GM12878 (cell line): ENCODE data around the gene GPR107. TPM values are rescaled to one million over a fixed set of nuclear protein-coding genes. Genes with fewer than 3 reads are reported as not detected.

Experiments
- ATAC-seq: fragments of 200-7000 bp; cut with Tn5 transposase; 3 replicates; pipeline ENCODE4 v1.9.1; 2020; ENCODE audit warnings: mild to moderate bottlenecking, moderate library complexity
- BruUV-seq: library from RNA; stranded (reverse); fragments of 400-500 nt; replicated peaks from 2 replicates; lab custom pipeline; 2021; lab: Mats Ljungman, UMichigan
- CTCF ChIA-PET: fragments of 300-600 bp; sonication (Branson Sonifier 250); formaldehyde crosslinking; extraction: SDS; loops from one replicate; lab custom pipeline; 2021; ENCODE audit warnings: inconsistent platforms; lab: Yijun Ruan, JAX
- POLR2A ChIA-PET: fragments of 350-600 bp; formaldehyde crosslinking; extraction: SDS; loops from one replicate; lab custom pipeline; 2021; ENCODE audit warnings: inconsistent platforms; lab: Charles Lee
- RAD21 ChIA-PET: fragments of 300-600 bp; sonication (Branson Sonifier 250); formaldehyde crosslinking; loops from one replicate; lab custom pipeline; 2023; ENCODE audit warnings: antibody characterized with exemption; ENCODE audit not compliant: unreplicated experiment; lab: Charles Lee
- SMC1A ChIA-PET: fragments of 300-600 bp; sonication (Branson Sonifier 250); formaldehyde crosslinking; loops from one replicate; lab custom pipeline; 2023; ENCODE audit not compliant: unreplicated experiment, uncharacterized antibody; lab: Charles Lee
- DNase-seq: peaks from one replicate; pipeline ENCODE4 v3.0.0-alpha.2; 2011; ENCODE audit warnings: low read depth, low spot score
- FAIRE-seq: peaks from 3 replicates; lab custom pipeline; 2011; peaks lifted over from hg19 to GRCh38; lab: Jason Lieb, UNC
- H2AFZ ChIP-seq: 2 replicates; pipeline ENCODE4 v1.6.0; 2011; ENCODE audit warnings: low read depth, low read length, control low read depth; ENCODE audit not compliant: control insufficient read depth
- H3K27ac ChIP-seq: 2 replicates; pipeline ENCODE4 v1.5.1; 2011; ENCODE audit warnings: control low read depth; ENCODE audit not compliant: control insufficient read depth, insufficient read depth
- H3K27me3 ChIP-seq, 2 experiments: replicated peaks in 1 of 2; 2 replicates each; pipeline versions ENCODE4 v1.6.0 to v1.6.1; 2011; ENCODE audit warnings: low read length in 1 of 2; ENCODE audit not compliant: control insufficient read depth in 2 of 2, insufficient read depth in 2 of 2
- H3K36me3 ChIP-seq, 2 experiments: 2 replicates each; pipeline ENCODE4 v1.5.1; 2011; ENCODE audit warnings: low read length in 1 of 2; ENCODE audit not compliant: control insufficient read depth in 2 of 2, insufficient read depth in 2 of 2
- H3K4me1 ChIP-seq: 2 replicates; pipeline ENCODE4 v1.6.1; 2011; ENCODE audit warnings: mild to moderate bottlenecking, low read length, moderate library complexity, mixed read lengths; ENCODE audit not compliant: control insufficient read depth, insufficient read depth
- H3K4me2 ChIP-seq: 2 replicates; pipeline ENCODE4 v1.6.0; 2011; ENCODE audit warnings: control low read depth; ENCODE audit not compliant: control insufficient read depth, insufficient read depth
- H3K4me3 ChIP-seq: fragments of 200-600 bp; sonication (generic); 2 replicates; pipeline ENCODE4 v1.5.1; 2016
- H3K79me2 ChIP-seq: 2 replicates; pipeline ENCODE4 v1.6.0; 2011; ENCODE audit warnings: low read length; ENCODE audit not compliant: control insufficient read depth, insufficient read depth
- H3K9ac ChIP-seq: 2 replicates; pipeline ENCODE4 v1.8.0; 2011; ENCODE audit warnings: low read length, control low read depth, mixed read lengths; ENCODE audit not compliant: control insufficient read depth, insufficient read depth
- H3K9me3 ChIP-seq: replicated peaks from 3 replicates; pipeline ENCODE4 v1.5.1; 2011; ENCODE audit warnings: mild to moderate bottlenecking, low read length; ENCODE audit not compliant: control insufficient read depth, insufficient read depth
- H4K20me1 ChIP-seq: 2 replicates; pipeline ENCODE4 v1.6.0; 2011; ENCODE audit not compliant: control insufficient read depth, insufficient read depth
- ATF3 ChIP-seq: IDR thresholded peaks from 2 replicates; pipeline ENCODE4 v1.6.1; 2011; ENCODE audit warnings: low read depth, mild to moderate bottlenecking, low read length, moderate library complexity, borderline replicate concordance; ENCODE audit errors: extremely low read depth
- BCL11A ChIP-seq: IDR thresholded peaks from 2 replicates; pipeline ENCODE4 v1.6.1; 2011; ENCODE audit warnings: low read depth, low read length
- BRCA1 ChIP-seq: IDR thresholded peaks from 2 replicates; pipeline ENCODE4 v1.6.1; 2011; ENCODE audit warnings: low read depth, low read length, improper control_type of control experiment
- CBFB ChIP-seq: IDR thresholded peaks from 2 replicates; pipeline ENCODE4 v1.6.1; 2016; ENCODE audit warnings: antibody characterized with exemption, low read depth
- CHD4 ChIP-seq: fragments of 200-600 bp; sonication (generic); IDR thresholded peaks from 2 replicates; pipeline ENCODE4 v1.6.1; 2016; ENCODE audit warnings: mild to moderate bottlenecking
- DPF2 ChIP-seq: fragments of 450-650 bp; IDR thresholded peaks from 2 replicates; pipeline ENCODE4 v1.6.1; 2017; ENCODE audit warnings: mild to moderate bottlenecking
- GABPA ChIP-seq: IDR thresholded peaks from 2 replicates; pipeline ENCODE4 v1.6.1; 2014; ENCODE audit warnings: antibody characterized with exemption, low read depth, mild to moderate bottlenecking, inconsistent platforms
- HDAC6 ChIP-seq: fragments of 200-600 bp; sonication (generic); IDR thresholded peaks from one replicate; pipeline ENCODE4 v1.8.0; 2017; ENCODE audit warnings: antibody characterized with exemption; ENCODE audit not compliant: unreplicated experiment
- IRF3 ChIP-seq: fragments of 450-650 bp; IDR thresholded peaks from 2 replicates; pipeline ENCODE4 v1.6.1; 2014; ENCODE audit warnings: mild to moderate bottlenecking
- MYB ChIP-seq: fragments of 150-350 bp; IDR thresholded peaks from 2 replicates; pipeline ENCODE4 v1.6.1; 2014; ENCODE audit warnings: mild to moderate bottlenecking, low read depth, low read length, borderline replicate concordance
- NBN ChIP-seq: fragments of 450-650 bp; IDR thresholded peaks from 2 replicates; pipeline ENCODE4 v1.6.1; 2016
- NFIC ChIP-seq: IDR thresholded peaks from 2 replicates; pipeline ENCODE4 v1.6.1; 2012; ENCODE audit warnings: low read depth, mild to moderate bottlenecking, inconsistent platforms, low read length, moderate library complexity
- NR2C2 ChIP-seq: IDR thresholded peaks from 2 replicates; pipeline ENCODE4 v1.6.1; 2011; ENCODE audit warnings: borderline replicate concordance, low read depth; ENCODE audit not compliant: control insufficient read depth, insufficient read length
- POLR2AphosphoS2 ChIP-seq: IDR thresholded peaks from 2 replicates; pipeline ENCODE4 v1.6.1; 2011; ENCODE audit warnings: low read depth, mild to moderate bottlenecking, low read length, improper control_type of control experiment, moderate library complexity
- RFX5 ChIP-seq: IDR thresholded peaks from 2 replicates; pipeline ENCODE4 v1.6.1; 2011; ENCODE audit warnings: low read depth, low read length, improper control_type of control experiment
- TCF3 ChIP-seq: IDR thresholded peaks from 2 replicates; pipeline ENCODE4 v1.6.1; 2012; ENCODE audit warnings: low read depth, mild to moderate bottlenecking, low read length, borderline replicate concordance; ENCODE audit not compliant: insufficient read depth
- YBX1 ChIP-seq: fragments of 450-650 bp; IDR thresholded peaks from 2 replicates; pipeline ENCODE4 v1.6.1; 2016; ENCODE audit warnings: antibody characterized with exemption
- ZNF217 ChIP-seq: fragments of 450-650 bp; IDR thresholded peaks from 2 replicates; pipeline ENCODE4 v1.6.1; 2017; ENCODE audit warnings: antibody characterized with exemption, mild to moderate bottlenecking
- ZNF592 ChIP-seq: fragments of 450-650 bp; IDR thresholded peaks from 2 replicates; pipeline ENCODE4 v1.6.1; 2017; ENCODE audit warnings: mild to moderate bottlenecking, moderate library complexity
- ZNF622 ChIP-seq: fragments of 450-650 bp; IDR thresholded peaks from 2 replicates; pipeline ENCODE4 v1.6.1; 2017; ENCODE audit warnings: mild to moderate bottlenecking, inconsistent platforms
- WGBS: methylation state at CpG from one replicate; pipeline ENCODE4 v1.1.6; 2016; ENCODE audit warnings: low lambda C conversion rate; ENCODE audit not compliant: insufficient replicate concordance, insufficient coverage; ENCODE audit errors: missing lambda C conversion rate; 5-methylcytosine and 5-hydroxymethylcytosine counted together
- in situ Hi-C: fragments of 300-500 bp; cut with MboI; formaldehyde crosslinking; loops from 9 replicates; pipeline ENCODE4 v1.14.3; 2018; ENCODE audit warnings: mixed read lengths
- intact Hi-C: fragments of 100-400 bp; cut with micrococcal nuclease; formaldehyde crosslinking; loops from one replicate; pipeline ENCODE4 v1.14.2; 2022; ENCODE audit not compliant: unreplicated experiment
- polyA plus RNA-seq, 11 experiments: library from polyadenylated mRNA; depleted of rRNA in 4 of 11; unstranded in 6 of 11; stranded (reverse) in 5 of 11; fragments of >200 nt; fragmentation: Nextera tagmentation in 4 of 11; fragmentation: Illumina TruSeq in 1 of 11; extraction: Ambion mirVana in 4 of 11; extraction: Trizol in 1 of 11; gene quantifications; 1 replicate in 1 of 11; 2 replicates in 10 of 11; pipeline versions ENCODE4 v1.2.1 to v1.2.3, GENCODE V29; 2011 to 2016; ENCODE audit warnings: inconsistent platforms in 2 of 11, missing spikeins in 2 of 11, low read depth in 1 of 11
- total RNA-seq, 4 experiments: library from RNA; depleted of rRNA in 3 of 4; stranded (reverse); fragments of >200 nt in 3 of 4; fragmentation: Illumina TruSeq in 1 of 4; extraction: Trizol in 1 of 4; gene quantifications; 2 replicates each; pipeline versions ENCODE4 v1.2.1 to v1.2.3, GENCODE V29; 2013 to 2021

GPR107 gene
- total and polyA plus RNA-seq, 10 of the 15 experiments (the other 5 are each of a cell fraction or from before 2014, with no cell fraction given), result 2.7 to 21.4 (median 10.6) TPM

- FAIRE-seq (no peak), DNase-seq (no peak), ATAC-seq (peak; percentile 5)
- Histone ChIP-seq H3K4me1 (peaks cover 87% of the 10 kb centered on the region), H3K9ac (peak overlapping the region; percentile 77), H4K20me1 (peaks cover 5% of the 10 kb centered on the region), H3K4me3 (peak overlapping the region; percentile 69), H2AFZ (no peak overlapping the region), H3K9me3 (no peaks in the 10 kb centered on the region), H3K27me3 (no peaks in the 10 kb centered on the region), H3K4me2 (peak overlapping the region; percentile 95), H3K27ac (peak overlapping the region; percentile 83), H3K79me2 (peaks cover 98% of the 10 kb centered on the region), H3K36me3 (peaks cover 1 to 35% of the 10 kb centered on the region in 2 experiments; a peak in 3 of 4 replicates)
- ChIA-PET RAD21 (interaction anchor here (1.2 to 17.1 kb wide), 9 partner anchors 7 to 144 kb away, joined by 3 to 418 read pairs (median 49); partner anchors contain the start of gene FNBP1), SMC1A (interaction anchor here (0.7 to 28.7 kb wide), 15 partner anchors 7 to 143 kb away, joined by 3 to 763 read pairs (median 9); no protein-coding TSS in a partner anchor), POLR2A (interaction anchor here (0.6 to 14.0 kb wide), 11 partner anchors 8 to 144 kb away, joined by 3 to 220 read pairs (median 8); partner anchors contain the start of gene FNBP1), CTCF (interaction anchor here (0.9 to 5.1 kb wide), 10 partner anchors 9 to 196 kb away, joined by 3 to 20 read pairs (median 6); partner anchors contain the start of genes C9orf78 and USP20)
- in situ Hi-C loops, result loop anchor here (25.0 kb wide), 1 partner anchor 1682 kb away; no protein-coding TSS in a partner anchor
- WGBS, result 2% methylated on average over 3 of the region's 3 CpGs
- intact Hi-C loops, result no loop called here
- BruUV-seq, result TSS peak; percentile 43
- TF ChIP-seq ZNF592, result 0 out of 2 replicates have a peak, but pooled peaks have one; percentile 2
- no peak for TF ChIP-seq BCL11A
- 0 out of 2 replicates have a peak, but pooled peaks have one; percentile 74 for TF ChIP-seq POLR2AphosphoS2
- no peak for TF ChIP-seq NBN
- TF ChIP-seq BRCA1, result no peak
- TF ChIP-seq ZNF622, result no peak
- no peak for TF ChIP-seq NR2C2
- no peak for TF ChIP-seq MYB
- no peak for TF ChIP-seq ATF3
- TF ChIP-seq NFIC, result no peak
- 0 out of 2 replicates have a peak, but pooled peaks have one; percentile 9 for TF ChIP-seq CBFB
- TF ChIP-seq YBX1, result no peak
- TF ChIP-seq GABPA, result no peak
- TF ChIP-seq CHD4, result no peak
- TF ChIP-seq TCF3, result no peak
- no peak for TF ChIP-seq DPF2
- TF ChIP-seq RFX5, result no peak
- TF ChIP-seq ZNF217, result no peak
- no peak for TF ChIP-seq HDAC6
- no peak for TF ChIP-seq IRF3
Observed at GRCh38 chr9:130030651-130031127, 23.0 kb upstream of the GPR107 start.
